Stimulated activated naive CD4-positive, alpha-beta T cell (primary cell): Measurements from ENCODE around the gene NTRK3.
A peak's percentile ranks its signal among the peaks of the same experiment; 100 is the strongest.

Experiments used
- DNase-seq, 6 experiments: peaks; one replicate each; lab custom pipeline; 2025; lab: John Stamatoyannopoulos, UW

Gene NTRK3

DNA sequence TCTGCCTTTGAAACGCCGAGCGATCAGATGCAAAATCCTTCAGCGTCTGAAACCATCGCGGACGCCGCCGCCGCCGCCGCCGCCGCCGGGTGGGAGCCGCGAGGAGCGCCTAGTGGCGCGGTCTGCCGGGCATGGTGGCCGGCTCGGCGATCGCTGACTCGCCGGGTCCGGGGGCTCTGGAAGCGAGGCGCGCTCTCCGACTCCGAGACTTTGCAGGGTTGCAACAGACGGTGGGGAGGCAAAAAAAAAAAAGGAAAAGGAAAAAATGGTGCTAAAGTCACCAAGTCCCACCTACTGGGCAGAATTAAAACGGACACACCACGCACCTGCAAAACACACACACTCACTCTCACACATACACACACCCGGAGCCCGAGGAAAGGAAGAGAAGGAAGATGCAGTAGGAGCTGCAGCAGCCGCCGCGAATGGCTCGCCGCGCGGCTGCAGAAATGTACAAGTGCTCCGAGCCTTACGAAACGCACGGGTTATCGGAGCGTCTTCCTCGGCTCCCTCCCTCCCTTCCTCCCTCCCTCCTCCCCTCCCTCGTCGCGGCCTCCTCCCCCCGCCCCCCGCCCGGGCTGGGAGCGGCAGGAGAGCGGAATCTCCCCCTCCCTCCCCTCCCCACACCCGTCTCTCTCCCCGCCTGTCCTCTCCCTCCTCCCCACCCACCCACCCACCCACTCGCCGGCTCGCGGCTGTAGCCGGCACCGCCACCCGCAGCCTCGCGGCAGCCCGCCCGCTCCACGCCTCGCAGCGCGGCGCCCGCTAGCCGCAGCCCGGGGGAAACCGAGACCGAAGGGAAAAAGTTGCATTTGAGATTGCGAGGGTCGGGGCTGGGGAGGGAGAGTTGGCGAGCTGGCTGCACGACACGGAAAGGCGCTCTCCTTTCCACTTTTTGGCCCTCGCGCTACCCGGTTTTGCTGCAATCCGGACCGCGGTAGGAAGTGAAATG is at the start of gene NTRK3:
NTRK3 (minus strand) TSS at position 461 of the 952 bp plus-strand sequence. CDS start 586 bp downstream, outside the sequence.
- no peak for DNase-seq

DNA sequence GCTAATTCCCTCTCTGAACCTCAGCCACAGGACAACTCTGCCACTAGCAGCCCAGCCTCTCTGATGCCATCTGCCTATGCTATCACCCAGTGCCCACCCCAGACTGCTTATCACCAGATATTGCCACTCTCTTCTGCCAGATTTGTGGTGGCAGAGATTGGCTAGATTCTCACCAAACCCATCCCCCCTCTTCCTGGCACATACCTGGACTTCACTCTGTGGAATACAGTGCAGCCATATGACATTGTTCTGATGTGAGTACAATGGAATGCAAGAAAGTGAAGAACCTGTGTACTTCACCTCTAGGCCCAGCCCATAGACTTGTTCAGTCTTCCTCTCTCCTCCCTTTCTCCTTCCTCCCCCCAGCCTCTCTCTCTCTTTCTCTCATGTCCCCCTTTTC is 46.9 kb upstream of the NTRK3 start:
- DNase-seq = no peak

DNA sequence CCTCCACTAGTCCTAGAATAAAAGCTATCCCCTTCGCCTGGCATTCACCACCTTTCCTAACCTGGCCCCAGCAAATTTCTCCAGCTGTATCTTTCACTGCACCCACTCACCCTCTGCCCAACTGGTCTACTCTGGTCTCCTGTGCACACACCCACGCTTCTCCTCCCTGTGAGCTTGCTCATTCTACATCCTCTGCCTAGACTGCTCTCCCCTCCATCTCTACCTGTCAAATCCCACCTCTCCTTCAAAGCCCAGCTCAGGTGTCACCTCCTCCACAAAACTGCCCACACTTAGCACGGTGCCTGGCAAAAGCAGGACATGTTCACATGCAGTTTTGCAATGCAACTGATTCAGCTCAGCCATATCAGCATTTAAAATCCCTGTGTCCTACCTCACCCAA is 45.8 kb upstream of the NTRK3 start:
- DNase-seq = no peak

DNA sequence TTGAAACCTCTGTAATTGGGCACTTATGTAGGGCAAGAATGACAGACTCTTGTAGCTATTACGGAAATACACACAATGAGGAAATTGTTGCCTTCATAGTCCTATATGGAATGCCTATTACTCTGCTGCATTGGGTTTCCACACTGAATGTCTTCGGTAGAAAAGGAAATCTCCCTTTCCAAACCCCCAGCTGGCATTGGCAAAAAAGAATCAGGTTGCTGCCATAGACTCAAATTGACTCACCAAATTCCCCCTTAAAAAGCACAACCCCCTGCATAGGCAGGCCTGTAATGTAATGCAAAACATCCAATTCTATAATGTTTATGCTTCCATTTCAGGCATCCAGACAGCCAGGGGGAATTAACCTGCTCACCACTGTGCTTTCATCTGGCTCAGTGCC is 44.8 kb upstream of the NTRK3 start:
- DNase-seq = no peak

DNA sequence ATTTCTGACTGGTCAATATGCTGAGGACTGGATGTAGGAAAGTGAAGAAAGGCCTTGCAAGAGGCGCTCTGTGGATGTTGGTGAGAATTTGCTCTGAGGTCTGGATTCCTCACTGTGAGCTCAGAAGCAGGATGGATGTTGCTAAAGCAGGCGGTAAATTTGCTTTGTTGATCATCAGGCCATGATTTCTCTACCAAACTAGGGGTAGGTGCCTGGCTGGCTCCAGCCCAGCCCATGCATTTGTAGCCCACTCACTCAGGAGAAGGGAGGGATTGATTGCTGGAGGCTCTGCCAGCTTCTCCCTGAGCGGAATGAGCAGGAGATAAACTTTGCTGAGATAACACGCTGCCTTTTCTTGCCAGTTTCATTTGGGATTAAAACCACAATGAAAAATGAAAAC is 44.3 kb upstream of the NTRK3 start:
- no peak for DNase-seq

DNA sequence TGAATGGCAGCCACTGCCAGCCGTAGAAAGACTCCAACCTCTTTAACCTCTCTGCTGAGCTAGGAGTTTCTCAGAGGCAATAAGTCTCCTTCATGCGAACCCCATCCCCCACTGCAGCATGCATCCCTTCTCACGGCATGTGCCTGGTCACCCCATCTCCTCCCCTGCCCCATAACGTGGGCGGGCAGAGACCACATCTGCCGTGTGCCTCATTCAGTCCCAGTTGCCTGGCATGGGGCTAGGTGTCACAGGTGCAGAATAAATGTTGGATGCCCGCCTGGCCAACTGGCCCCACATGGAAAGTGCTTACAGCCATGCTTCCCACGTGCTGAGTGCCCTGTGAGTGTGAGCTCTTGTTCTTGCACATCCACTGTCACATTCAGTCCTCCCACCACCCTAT is 43.5 kb upstream of the NTRK3 start:
- DNase-seq = no peak

DNA sequence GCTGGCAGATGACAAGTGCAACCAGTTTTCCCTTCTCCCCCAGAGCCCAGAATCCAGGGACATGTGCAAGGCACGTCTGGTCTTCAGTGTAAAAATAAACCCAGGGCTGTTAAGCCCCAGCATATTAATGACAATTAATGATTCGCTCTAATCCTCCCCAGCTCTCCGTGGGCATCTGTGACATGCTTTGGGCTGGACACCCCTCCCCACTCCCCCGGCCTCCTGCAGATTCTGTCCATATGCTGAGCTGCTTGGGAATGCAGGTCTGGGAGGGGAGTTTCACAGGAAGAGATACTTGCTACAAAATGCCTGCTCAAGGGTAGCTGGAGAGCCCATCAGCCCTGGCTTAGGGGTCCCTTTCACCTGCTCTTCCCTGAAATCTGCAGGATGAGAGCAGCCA is 43.0 kb upstream of the NTRK3 start:
- no peak for DNase-seq

DNA sequence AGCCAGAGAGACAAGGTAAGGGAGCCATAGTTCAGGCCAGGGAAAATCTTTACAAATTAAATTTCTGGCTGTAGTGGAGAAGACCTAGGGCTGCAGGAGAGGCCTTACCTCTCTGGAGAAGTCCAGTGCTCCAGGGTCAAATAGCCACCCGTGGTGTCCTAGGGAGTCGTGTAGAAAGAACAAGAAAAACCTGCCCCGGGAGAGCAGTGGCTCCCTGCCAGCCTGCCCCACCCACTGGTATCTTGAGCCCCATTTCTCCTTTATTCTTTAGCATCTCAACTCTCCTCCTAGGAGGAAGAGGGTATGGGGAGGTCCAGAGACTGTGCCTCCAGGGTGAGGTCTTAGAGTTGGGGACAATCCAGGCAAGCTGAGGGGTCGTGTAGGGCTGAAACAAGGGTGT is 32.1 kb upstream of the NTRK3 start:
- DNase-seq = no peak

DNA sequence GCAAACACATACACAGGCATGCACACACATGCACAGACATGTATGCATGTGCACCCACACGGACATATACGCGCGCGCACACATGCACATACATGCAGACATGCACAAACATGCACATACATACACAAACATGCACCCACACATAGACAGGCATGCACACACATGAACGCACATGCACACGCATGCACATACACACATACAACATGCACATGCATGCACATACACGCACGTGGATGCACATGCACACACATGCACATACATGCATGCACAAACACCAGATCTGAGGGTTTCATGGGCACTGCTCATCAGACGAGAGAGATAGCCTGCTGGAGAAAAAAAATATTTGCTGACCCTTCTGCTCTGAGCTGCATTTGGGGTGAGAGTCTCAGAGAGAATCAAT is 31.7 kb upstream of the NTRK3 start:
- no peak for DNase-seq

DNA sequence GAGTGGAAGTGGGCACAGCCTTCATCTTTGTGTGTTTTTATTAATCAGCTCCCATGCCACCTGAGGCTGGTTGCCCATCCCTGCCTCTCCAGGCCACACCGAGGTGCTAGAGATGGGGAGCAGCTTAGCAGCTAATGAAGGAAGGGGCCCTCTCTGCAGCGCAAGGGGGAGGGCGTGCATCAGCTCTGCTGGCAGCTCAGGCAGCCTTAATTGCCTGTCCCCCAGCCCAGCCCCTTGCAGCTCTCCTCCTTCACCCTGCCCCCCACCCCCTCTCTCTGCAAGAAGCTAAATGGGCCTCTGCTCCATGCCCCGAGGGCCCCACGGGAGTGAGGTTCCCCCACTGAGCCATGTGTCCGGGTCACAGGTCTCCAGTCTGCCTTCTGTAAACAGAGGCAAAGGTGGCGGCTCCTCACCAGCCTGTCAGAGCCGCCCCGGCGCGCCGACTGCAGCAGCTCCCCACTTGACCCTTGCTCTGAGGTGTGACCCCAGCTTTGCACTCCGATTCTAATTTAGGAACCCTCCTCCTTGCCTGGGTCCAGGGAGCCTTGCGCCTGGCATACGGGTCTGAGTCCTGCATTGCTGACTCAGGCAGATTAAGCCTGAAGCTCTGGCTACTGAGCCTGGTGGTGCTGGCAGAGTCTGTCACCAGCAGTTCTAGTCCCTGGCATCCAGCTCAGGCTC is 27.9 kb upstream of the NTRK3 start:
- DNase-seq = no peak

DNA sequence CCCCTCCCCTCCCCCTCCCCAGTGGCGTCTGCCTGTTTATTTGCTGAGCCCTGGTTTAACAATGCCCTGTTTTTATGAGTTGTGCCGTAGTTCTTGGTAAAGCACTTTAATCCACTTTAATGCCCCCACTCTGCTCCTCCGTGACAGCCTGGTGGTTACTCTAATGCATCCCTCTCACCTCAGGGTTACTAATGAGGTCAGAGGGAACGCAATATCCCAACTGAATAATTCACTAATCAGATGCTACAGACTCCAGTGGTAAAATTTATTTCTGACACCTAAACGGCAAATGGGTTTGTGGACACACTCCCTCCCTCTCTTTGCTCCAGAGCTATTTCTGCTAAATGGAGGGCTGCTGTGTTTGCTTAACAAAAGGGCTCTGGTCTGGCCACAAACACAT is 26.1 kb upstream of the NTRK3 start:
- DNase-seq = no peak

DNA sequence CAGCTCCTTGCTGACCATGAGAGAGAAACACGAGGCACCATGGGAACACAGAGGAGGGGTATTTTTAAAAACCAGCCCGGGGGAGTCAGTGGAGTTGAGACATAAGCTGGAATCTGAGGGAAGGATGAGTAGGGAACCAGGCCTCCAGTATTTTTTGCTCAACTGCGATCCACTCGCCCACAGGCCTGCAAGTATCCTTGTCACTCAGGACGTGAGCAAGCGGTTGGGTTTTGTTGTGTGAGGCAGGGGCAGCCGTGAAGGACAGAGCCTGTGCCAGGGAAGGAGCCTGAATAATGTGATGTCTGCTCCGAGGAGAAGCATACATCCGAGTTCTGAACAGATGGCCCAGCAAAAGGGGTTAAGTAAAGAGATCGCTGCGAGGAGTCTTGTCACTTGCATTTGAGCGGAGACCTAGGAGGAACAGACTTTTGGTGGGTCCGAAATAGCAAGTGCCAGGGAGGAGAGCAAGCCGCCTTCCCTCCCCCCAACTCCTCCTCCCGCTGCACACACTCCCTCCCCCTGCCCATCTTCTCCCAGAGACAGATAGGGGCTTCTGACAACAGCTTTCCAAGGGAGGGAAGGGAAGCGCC is 20.4 kb upstream of the NTRK3 start:
- DNase-seq = no peak

DNA sequence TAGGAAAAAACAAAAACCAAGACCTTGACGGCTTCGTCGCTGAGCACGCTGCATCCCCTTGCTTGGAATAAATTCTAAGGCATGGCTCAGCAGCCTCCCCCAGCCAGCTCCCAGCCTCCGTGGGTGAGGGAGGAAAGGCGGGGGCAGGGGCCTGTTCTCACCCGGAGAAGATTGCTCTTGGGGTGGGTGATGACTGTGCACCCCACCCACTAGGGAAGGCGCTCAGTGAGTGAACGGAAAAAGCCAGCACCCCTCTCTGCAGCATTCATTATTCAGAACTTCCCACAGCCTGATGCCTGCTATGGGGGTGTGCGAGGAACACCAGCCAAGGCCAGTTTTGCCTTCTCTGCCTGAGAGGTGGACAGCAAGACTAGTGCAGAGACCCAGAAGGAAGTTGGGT is 19.3 kb upstream of the NTRK3 start:
- no peak for DNase-seq

DNA sequence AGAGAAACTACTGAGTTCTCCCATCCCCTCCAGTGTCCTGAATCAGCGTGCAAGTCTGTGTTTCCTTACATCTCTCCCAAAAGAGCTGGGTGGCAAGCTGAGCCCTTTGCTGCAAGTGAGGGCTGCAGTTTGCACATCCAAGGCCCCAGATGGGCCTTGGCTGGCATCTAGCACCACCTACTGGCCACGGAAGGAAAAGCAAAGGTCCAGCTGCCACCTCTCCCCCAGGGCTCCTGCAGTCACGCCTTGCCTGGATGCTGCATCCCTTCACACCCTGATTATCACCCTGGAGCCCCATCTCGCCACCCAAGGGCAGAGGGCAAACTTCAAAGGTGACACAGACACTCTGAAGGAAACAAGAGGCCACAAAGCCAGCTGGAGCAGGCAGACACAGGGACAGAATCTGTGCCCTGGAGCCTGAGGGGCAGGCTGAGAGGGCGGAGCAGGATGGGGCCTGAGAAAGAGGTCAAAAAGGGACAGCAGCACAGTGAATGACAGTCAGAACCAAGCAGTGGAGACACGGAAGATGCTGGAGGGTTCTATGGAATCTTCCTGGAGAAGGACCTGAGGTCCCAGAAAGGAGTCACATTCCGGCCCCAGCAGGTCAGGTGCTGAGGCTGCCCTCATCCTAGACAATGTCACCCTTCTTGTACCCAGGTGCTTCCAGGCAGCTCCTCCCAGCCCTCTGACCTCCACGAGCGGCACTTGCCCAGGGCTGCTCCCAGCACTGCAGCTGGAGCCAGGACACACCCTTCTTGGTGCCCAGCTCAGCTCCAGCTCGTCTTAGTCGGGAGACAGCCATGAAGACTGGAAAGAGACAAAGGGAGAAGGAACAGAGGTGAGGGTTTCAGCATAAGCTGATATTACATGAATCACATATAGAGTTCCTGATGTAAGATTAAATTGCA is 18.3 kb upstream of the NTRK3 start:
- DNase-seq = peak in 4 of 6 experiments; percentile 8 to 44 (median 23)

DNA sequence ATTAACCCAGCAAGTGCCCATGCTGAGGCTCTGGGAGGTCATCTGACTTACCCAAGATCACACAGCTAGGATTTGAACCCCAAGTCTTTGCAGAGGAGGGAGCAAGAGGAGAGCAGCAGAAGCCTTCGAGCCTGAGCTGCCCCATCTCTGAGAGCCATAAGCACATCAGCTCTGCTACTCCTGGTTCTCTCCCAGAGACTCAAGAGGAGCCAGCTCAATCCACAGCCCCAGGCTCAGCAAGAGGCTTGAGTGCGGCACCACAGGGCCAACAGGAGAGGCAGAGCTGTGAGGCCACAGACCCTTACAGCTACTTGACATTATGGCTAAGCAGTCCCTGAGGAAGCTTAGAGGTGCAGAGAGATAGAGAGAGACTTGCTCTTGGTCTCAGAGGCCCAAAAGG is 15.9 kb upstream of the NTRK3 start:
- DNase-seq = no peak

DNA sequence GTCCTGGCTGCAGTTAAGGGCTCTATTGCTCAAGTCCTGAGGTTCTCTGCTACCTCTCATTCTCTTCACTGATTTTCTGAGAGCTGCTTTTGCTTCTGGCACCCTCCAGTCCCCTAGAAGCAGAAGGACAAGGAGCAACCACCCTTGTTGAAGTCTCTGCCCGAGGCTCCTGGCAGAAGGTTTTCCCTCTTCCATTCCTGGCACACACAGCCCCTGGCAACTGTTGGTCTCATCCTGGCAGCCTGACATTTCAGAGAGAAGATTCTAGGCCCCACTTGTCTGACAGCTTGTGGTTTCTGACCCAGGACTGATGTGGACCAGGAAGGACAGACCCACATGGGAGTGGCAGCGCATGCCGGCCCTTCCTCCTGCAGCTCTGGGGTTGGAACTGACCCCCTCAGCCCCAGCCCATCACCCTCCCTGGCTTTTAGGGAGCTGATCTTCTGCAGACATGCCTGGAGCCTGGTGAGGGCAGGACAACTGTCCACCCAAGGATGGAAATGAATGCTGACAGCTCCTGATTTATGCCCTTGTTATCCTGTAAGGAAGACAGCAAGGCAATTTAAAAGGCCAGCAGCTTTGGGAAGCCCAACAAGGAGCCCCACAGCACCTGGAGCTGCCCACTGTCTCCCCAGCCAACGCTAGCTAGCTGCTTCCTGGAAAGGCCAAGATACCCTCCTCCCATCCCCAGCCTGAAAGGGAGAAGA is 13.0 kb upstream of the NTRK3 start:
- no peak for DNase-seq

DNA sequence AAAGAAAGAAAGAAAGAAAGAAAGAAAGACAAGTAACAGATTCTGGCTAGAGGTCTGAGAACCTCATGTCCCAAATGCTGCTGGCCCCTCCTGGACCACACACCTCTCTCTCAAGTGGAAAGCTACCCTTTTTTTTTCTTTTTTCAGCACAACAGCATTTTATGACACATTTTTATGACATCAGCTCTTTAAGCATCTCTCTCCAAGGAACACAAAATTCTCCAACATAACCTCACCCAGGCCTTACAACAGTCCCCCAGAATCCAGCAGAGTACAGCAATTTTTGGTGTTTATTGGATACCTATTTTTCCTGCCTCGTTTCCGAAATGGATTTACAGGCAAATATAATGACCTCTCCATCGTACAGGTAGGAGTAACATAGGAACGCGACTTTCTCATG is 11.2 kb upstream of the NTRK3 start:
- no peak for DNase-seq

DNA sequence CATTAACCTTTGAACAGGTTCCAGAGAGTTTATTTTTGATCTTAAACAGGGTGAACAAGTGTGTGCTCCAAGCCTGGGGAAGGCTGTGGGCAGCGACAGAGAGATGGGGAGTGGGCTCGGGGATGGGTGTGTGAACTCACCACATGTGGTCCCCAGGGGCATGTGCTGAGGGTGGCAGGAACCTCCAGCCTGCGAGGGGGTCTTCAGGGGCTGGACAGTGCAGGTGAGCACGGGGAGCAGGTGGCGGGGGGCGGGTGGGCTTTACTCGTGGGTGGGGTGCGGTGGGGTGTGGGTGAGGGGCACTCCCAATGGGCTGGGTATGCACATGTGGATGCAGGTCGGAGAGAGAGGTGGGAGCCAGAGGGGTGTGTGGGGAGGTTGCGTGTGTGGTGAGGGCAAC is 9.6 kb upstream of the NTRK3 start:
- DNase-seq = no peak

DNA sequence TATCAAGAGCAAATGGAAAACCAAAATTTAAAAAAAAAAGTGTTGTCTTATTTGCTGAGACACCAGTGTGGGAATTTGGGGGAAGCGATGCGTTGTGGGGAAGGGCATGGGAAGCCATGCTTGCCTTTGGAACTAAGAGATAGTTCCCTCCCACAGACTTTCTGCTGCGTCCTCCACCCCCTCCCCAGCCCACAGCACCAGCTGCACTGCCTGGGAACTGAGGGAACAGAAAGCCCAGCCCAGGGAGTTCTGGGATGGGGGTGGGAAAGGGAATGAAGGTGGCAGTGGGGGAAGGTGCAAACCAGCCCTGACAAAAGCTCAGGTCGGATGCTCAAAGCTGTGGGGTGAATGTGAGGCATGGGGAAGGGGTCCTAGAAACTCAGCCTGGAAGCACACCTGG is 8.1 kb upstream of the NTRK3 start:
- DNase-seq = no peak

DNA sequence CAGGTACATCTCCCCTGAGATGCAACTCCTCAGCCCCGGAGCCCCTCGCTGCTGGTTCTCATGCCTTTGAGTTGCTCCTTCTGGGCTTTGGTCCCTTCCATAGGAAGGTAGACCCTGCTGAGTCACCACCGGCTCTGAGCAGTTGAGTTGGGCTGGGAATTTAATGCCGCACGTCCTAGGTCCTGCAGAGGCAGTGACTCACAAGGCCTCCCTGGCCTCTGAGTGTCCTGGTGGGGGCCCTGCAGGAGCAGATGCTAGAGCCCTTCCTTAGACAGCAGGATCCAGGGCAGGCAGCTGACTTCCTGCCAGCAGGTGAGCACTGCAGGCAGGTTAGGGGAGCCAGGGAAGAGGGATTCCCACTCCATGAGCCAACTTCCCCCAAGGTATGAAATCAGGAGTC is 5.5 kb upstream of the NTRK3 start:
- DNase-seq = no peak

DNA sequence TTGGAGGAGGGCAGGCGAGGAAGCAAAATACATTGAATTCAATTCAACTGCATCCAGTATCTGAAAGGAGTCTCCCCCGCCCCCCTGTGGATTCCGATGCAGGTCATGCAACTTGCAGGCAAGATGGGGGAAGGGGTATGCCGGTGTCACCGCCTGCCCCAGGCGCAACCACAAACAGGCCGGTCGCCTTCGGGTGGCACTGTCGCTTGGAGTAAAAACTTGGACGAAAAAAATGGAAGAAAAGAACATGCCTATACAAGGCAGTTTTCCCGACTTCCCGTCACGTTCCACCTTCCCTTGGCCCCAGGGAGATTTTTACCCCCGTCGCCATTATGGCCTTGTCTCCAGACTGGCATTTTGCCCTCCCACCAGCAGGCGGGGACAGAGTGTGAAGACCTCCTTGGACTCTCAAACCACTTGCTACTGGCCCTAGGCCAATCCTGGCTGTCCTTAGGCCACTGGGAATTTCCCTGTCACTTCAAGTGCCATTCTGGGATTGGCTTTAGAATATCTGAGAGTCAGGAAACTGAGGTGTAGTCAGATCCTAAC is 1.6 kb upstream of the NTRK3 start:
- no peak for DNase-seq
